Measurements from ENCODE around the gene POLR3C.

DNA sequence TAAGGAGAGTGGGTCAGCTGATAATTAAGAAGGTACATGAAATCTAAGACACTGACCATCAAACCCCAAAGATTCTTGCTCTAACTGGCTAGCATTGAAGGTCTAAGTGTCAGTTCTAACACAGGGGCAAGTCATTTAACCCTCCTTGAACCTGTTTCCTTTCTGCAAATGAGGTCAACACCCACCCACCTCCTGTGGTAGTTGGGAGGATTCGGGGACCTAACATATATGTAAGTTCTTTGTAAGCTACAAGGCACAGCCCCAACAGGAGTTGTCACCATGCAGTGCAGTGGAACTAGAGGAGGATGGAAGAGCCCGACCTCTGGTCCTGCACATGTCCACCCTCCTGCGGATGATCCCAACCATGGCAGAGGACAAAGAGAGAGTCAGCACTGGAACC is 23.8 kb downstream of the POLR3C start:
- TF ChIP-seq POLR2AphosphoS5 (IDR thresholded peaks at IDR 0.05; ENCODE audit: low read depth, low read length), result no peak
- TF ChIP-seq POLR2A (IDR thresholded peaks at IDR 0.05; ENCODE audit: low read depth, low read length), result no peak
- no peak for TF ChIP-seq TAF1 (IDR thresholded peaks at IDR 0.05; ENCODE audit: borderline replicate concordance, low read depth, low read length)
